ENCODE measurements around the gene TRIM66. TPM values are rescaled to one million over a fixed set of nuclear protein-coding genes. Genes with fewer than 3 reads are reported as not detected.

The TRIM66 gene
- polyA plus RNA-seq, 3 donors, result 0.04 to 12.0 (median 0.47) TPM

DNA sequence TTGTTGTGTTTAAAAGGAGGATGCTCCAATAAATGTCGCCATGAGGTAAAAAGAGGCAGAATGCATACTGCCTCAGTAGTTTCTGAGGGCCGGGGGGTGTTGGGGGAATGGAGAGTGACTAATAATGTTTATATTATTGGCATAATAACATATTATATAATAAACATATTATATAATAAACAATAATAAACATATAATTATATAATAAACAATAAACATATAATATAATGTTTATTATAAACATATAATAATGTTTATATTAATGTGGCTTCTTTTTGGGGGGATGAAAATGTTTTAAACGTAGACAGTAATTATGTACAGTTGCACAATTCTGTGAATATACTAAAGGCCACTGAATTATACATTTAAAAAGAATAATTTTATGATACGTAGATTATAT, 35.6 kb downstream of the TRIM66 start:
- Histone ChIP-seq H3K36me3 (replicated peaks in 1 of 2; ENCODE audit: control insufficient read depth in 1 of 2, insufficient read depth in 2 of 2, low read length in 2 of 2) (peaks cover 75 to 93% of the 10 kb centered on the region in 2 donors), H4K20me1 (ENCODE audit: insufficient read depth, low read length) (no peaks in the 10 kb centered on the region), H3K79me2 (ENCODE audit: insufficient read depth, low read length) (no peaks in the 10 kb centered on the region), H3K9ac (ENCODE audit: insufficient read depth, low read length, poor library complexity, severe bottlenecking) (no peak overlapping the region), H3K9me3 (replicated peaks in 1 of 2; ENCODE audit: control insufficient read depth in 1 of 2, insufficient read depth in 1 of 2, low read length in 2 of 2) (no peaks in the 10 kb centered on the region), H3K4me2 (replicated peaks; ENCODE audit: extremely low read depth, low read length, poor library complexity, severe bottlenecking) (no peak overlapping the region), H3K4me1 (ENCODE audit: control insufficient read depth in 1 of 2, insufficient read depth in 2 of 2, low read length in 2 of 2) (no peaks in the 10 kb centered on the region), H3K4me3 (replicated peaks in 1 of 3; ENCODE audit: low read depth in 2 of 3, low read length in 3 of 3) (no peak overlapping the region), H2AFZ (ENCODE audit: insufficient read depth, low read depth, low read length, poor library complexity, severe bottlenecking) (no peak overlapping the region), H3K27me3 (ENCODE audit: control insufficient read depth in 2 of 2, insufficient read depth in 2 of 2, low read length in 2 of 2) (no peaks in the 10 kb centered on the region), H3K27ac (ENCODE audit: low read depth in 1 of 2, low read length in 2 of 2) (no peak overlapping the region)
- TF ChIP-seq, protein P1, sequence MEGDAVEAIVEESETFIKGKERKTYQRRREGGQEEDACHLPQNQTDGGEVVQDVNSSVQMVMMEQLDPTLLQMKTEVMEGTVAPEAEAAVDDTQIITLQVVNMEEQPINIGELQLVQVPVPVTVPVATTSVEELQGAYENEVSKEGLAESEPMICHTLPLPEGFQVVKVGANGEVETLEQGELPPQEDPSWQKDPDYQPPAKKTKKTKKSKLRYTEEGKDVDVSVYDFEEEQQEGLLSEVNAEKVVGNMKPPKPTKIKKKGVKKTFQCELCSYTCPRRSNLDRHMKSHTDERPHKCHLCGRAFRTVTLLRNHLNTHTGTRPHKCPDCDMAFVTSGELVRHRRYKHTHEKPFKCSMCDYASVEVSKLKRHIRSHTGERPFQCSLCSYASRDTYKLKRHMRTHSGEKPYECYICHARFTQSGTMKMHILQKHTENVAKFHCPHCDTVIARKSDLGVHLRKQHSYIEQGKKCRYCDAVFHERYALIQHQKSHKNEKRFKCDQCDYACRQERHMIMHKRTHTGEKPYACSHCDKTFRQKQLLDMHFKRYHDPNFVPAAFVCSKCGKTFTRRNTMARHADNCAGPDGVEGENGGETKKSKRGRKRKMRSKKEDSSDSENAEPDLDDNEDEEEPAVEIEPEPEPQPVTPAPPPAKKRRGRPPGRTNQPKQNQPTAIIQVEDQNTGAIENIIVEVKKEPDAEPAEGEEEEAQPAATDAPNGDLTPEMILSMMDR (IDR thresholded peaks at IDR 0.05), result no peak
- H3K27ac Mint-ChIP-seq, result no peak overlapping the region
- intact Hi-C loops (cut with micrococcal nuclease), result no loop called here
- H3K9me3 Mint-ChIP-seq, result no peaks in the 10 kb centered on the region
- H3K36me3 Mint-ChIP-seq, result peaks cover 30 to 50% of the 10 kb centered on the region in 2 donors
- no peaks in the 10 kb centered on the region for H3K27me3 Mint-ChIP-seq (ENCODE audit: low read depth in 3 of 3)
- no peak for DNase-seq
- WGBS (ENCODE audit: insufficient coverage), result 100% methylated on average over 1 of the region's 4 CpGs
- H3K4me1 Mint-ChIP-seq, result no peaks in the 10 kb centered on the region
- H3K4me3 Mint-ChIP-seq, result no peak overlapping the region

DNA sequence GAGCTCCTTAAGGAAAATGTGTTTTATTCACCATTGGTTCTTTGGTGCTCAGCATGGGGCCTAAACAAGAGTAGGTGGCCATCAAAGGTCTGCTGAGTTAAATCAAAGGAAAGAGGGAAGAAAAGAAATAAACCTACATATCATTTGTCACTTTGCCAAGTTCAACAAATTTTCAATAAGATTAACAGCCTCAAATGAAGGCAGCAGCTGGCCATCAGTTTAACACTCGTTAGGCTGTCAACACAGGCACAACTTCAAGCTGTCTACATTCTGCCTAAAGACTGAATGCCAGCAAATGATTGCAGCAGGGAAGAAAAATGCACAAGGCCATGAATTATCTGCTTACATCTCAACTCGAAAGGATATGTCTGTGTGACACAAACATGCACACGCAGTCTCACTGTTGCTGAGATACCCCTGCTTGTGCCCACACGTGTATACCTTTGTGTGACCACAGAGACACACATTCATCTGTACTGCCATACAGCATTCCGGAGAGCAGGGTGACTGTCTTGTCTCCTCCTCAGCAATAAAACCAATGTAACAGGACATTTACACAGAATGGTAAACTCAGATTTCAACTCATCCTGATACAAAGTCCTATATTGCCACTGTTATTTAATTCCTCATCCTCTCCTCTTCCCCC, 40.1 kb downstream of the TRIM66 start:
- intact Hi-C loops (cut with micrococcal nuclease), result no loop called here
- no peaks in the 10 kb centered on the region for H3K9me3 ChIP-seq (replicated peaks in 1 of 2; ENCODE audit: control insufficient read depth in 1 of 2, insufficient read depth in 1 of 2, low read length in 2 of 2)
- H3K9ac ChIP-seq (ENCODE audit: insufficient read depth, low read length, poor library complexity, severe bottlenecking), result no peak overlapping the region
- H3K36me3 Mint-ChIP-seq, result peaks cover 38 to 58% of the 10 kb centered on the region in 2 donors
- H3K4me1 Mint-ChIP-seq, result no peaks in the 10 kb centered on the region
- TF ChIP-seq, protein P1 (IDR thresholded peaks at IDR 0.05), result no peak
- H3K27ac ChIP-seq (ENCODE audit: low read depth in 1 of 2, low read length in 2 of 2), result no peak overlapping the region
- H3K27ac Mint-ChIP-seq, result no peak overlapping the region
- H3K9me3 Mint-ChIP-seq, result peaks cover 0 to 2% (median 0%) of the 10 kb centered on the region in 7 donors
- no peaks in the 10 kb centered on the region for H4K20me1 ChIP-seq (ENCODE audit: insufficient read depth, low read length)
- DNase-seq, result no peak
- H2AFZ ChIP-seq (ENCODE audit: insufficient read depth, low read depth, low read length, poor library complexity, severe bottlenecking), result no peak overlapping the region
- WGBS (ENCODE audit: insufficient coverage), result 94% methylated on average over 5 of the region's 5 CpGs
- H3K4me3 ChIP-seq (replicated peaks in 1 of 3; ENCODE audit: low read depth in 2 of 3, low read length in 3 of 3), result no peak overlapping the region
- no peak overlapping the region for H3K4me3 Mint-ChIP-seq
- H3K79me2 ChIP-seq (ENCODE audit: insufficient read depth, low read length), result no peaks in the 10 kb centered on the region
- H3K36me3 ChIP-seq (replicated peaks in 1 of 2; ENCODE audit: control insufficient read depth in 1 of 2, insufficient read depth in 2 of 2, low read length in 2 of 2), result peaks cover 86 to 94% of the 10 kb centered on the region in 2 donors
- no peak overlapping the region for H3K4me2 ChIP-seq (replicated peaks; ENCODE audit: extremely low read depth, low read length, poor library complexity, severe bottlenecking)
- H3K4me1 ChIP-seq (ENCODE audit: control insufficient read depth in 1 of 2, insufficient read depth in 2 of 2, low read length in 2 of 2), result no peaks in the 10 kb centered on the region
- H3K27me3 Mint-ChIP-seq (ENCODE audit: low read depth in 3 of 3), result no peaks in the 10 kb centered on the region
- H3K27me3 ChIP-seq (ENCODE audit: control insufficient read depth in 2 of 2, insufficient read depth in 2 of 2, low read length in 2 of 2), result no peaks in the 10 kb centered on the region
